ENCODE data around the gene CD68. TPM values are rescaled to one million over a fixed set of nuclear protein-coding genes. Genes with fewer than 3 reads are reported as not detected.

The CD68 gene
- total RNA-seq, 1 experiment from 2014 or later: 51.6 TPM

GRCh38 chr17:7563115-7563869, 16.1 kb upstream of the CD68 start:
- TF ChIP-seq SIN3A (IDR thresholded peaks at IDR 0.05; ENCODE audit: borderline replicate concordance, insufficient read depth, low read depth, low read length): no peak
- no peak for TF ChIP-seq REST (IDR thresholded peaks at IDR 0.05; ENCODE audit: insufficient read depth in 1 of 2, low read depth in 2 of 2, low read length in 1 of 2)
- TF ChIP-seq CTCF (IDR thresholded peaks at IDR 0.05): no peak
- no peak for TF ChIP-seq POLR2AphosphoS5 (IDR thresholded peaks at IDR 0.05; ENCODE audit: low read depth, low read length)
- no peak for TF ChIP-seq TCF7L2 (IDR thresholded peaks at IDR 0.05; ENCODE audit: low read depth, low read length)
- intact Hi-C loops (cut with micrococcal nuclease; ENCODE audit: unreplicated experiment) (no loop called here), in situ Hi-C loops (cut with HindIII; ENCODE audit: low pct_unique_long_range_greater_than_20kb, low sequenced_read_pairs) (no loop called here)
- DNase-seq (ENCODE audit: low read depth, low spot score): no peak
- Histone ChIP-seq H3K9me3 (ENCODE audit: control insufficient read depth, insufficient read depth, low read depth, low read length) (no peaks in the 10 kb centered on the region), H3K27ac (ENCODE audit: low read length) (peak overlapping the region; percentile 89; the same call in 1 of the 2 replicates), H3K4me3 (ENCODE audit: low read depth in 2 of 2, low read length in 2 of 2) (peak overlapping the region; percentile 66 to 80), H3K27me3 (ENCODE audit: control insufficient read depth, insufficient read depth, low read length) (no peaks in the 10 kb centered on the region), H3K36me3 (ENCODE audit: control insufficient read depth, insufficient read depth, low read length) (peaks cover 4% of the 10 kb centered on the region), H3K4me1 (ENCODE audit: control insufficient read depth, insufficient read depth, low read length) (peaks cover 21% of the 10 kb centered on the region)
- POLR2A ChIA-PET: no interaction called here
- BruUV-seq (replicated peaks): no TSS peak
- ATAC-seq: no peak
- CTCF ChIA-PET: no interaction called here

- Histone ChIP-seq H3K9me3 (ENCODE audit: control insufficient read depth, insufficient read depth, low read depth, low read length) (no peaks in the 10 kb centered on the region), H3K27ac (ENCODE audit: low read length) (no peak overlapping the region), H3K4me1 (ENCODE audit: control insufficient read depth, insufficient read depth, low read length) (peaks cover 6% of the 10 kb centered on the region), H3K4me3 (ENCODE audit: low read depth in 2 of 2, low read length in 2 of 2) (no peak overlapping the region), H3K27me3 (ENCODE audit: control insufficient read depth, insufficient read depth, low read length) (no peaks in the 10 kb centered on the region), H3K36me3 (ENCODE audit: control insufficient read depth, insufficient read depth, low read length) (peaks cover 10% of the 10 kb centered on the region)
- ChIA-PET POLR2A (no interaction called here), CTCF (no interaction called here)
- in situ Hi-C loops (cut with HindIII; ENCODE audit: low pct_unique_long_range_greater_than_20kb, low sequenced_read_pairs) (no loop called here), intact Hi-C loops (cut with micrococcal nuclease; ENCODE audit: unreplicated experiment) (no loop called here)
- ATAC-seq (no peak), DNase-seq (ENCODE audit: low read depth, low spot score) (no peak)
- BruUV-seq (replicated peaks): no TSS peak
- TF ChIP-seq REST (IDR thresholded peaks at IDR 0.05; ENCODE audit: insufficient read depth in 1 of 2, low read depth in 2 of 2, low read length in 1 of 2) (no peak), SIN3A (IDR thresholded peaks at IDR 0.05; ENCODE audit: borderline replicate concordance, insufficient read depth, low read depth, low read length) (no peak), CTCF (IDR thresholded peaks at IDR 0.05) (no peak), POLR2AphosphoS5 (IDR thresholded peaks at IDR 0.05; ENCODE audit: low read depth, low read length) (no peak), TCF7L2 (IDR thresholded peaks at IDR 0.05; ENCODE audit: low read depth, low read length) (no peak)
Measured at GRCh38 chr17:7569571-7569970, 9.9 kb upstream of the CD68 start.

All from Panc1 (cell line).